Panc1 (cell line): ENCODE data around the gene TYRO3. TPM values are rescaled to one million over a fixed set of nuclear protein-coding genes. Genes with fewer than 3 reads are reported as not detected.

Experiments
- ATAC-seq: fragments of 200-7000 bp; cut with Tn5 transposase; 2 replicates; pipeline ENCODE4 v1.9.1; 2020; ENCODE audit warnings: mild to moderate bottlenecking, moderate library complexity
- BruUV-seq: library from RNA; stranded (reverse); fragments of 400-500 nt; replicated peaks from 2 replicates; lab custom pipeline; 2021; lab: Mats Ljungman, UMichigan
- CTCF ChIA-PET: fragments of 300-600 bp; sonication (Branson Sonifier 250); formaldehyde crosslinking; loops from one replicate; lab custom pipeline; 2022; ENCODE audit warnings: antibody characterized with exemption; lab: Charles Lee
- POLR2A ChIA-PET: fragments of 300-600 bp; sonication (Branson Sonifier 250); formaldehyde crosslinking; loops from one replicate; lab custom pipeline; 2022; ENCODE audit warnings: antibody characterized with exemption; lab: Charles Lee
- DNase-seq: peaks from one replicate; pipeline ENCODE4 v3.0.0-alpha.2; 2010; ENCODE audit warnings: low read depth, low spot score
- H3K27ac ChIP-seq: 2 replicates; pipeline ENCODE4 v1.5.1; 2011; ENCODE audit warnings: mild to moderate bottlenecking, low read length, inconsistent platforms
- H3K27me3 ChIP-seq: fragments of 200-500 bp; sonication (Bioruptor generic); 2 replicates; pipeline ENCODE4 v1.6.0; 2014; ENCODE audit warnings: low read length, inconsistent platforms; ENCODE audit not compliant: control insufficient read depth, insufficient read depth
- H3K36me3 ChIP-seq: fragments of 200-500 bp; sonication (Bioruptor generic); 2 replicates; pipeline ENCODE4 v1.5.1; 2014; ENCODE audit warnings: inconsistent platforms, mild to moderate bottlenecking, low read length, moderate library complexity; ENCODE audit not compliant: control insufficient read depth, insufficient read depth
- H3K4me1 ChIP-seq: 2 replicates; pipeline ENCODE4 v1.5.1; 2011; ENCODE audit warnings: inconsistent platforms, mild to moderate bottlenecking, low read length, moderate library complexity; ENCODE audit not compliant: control insufficient read depth, insufficient read depth
- H3K4me3 ChIP-seq, 2 experiments: 2 replicates each; pipeline ENCODE4 v1.5.1; 2011 to 2012; ENCODE audit warnings: low read depth in 2 of 2, low read length in 2 of 2, mild to moderate bottlenecking in 2 of 2, inconsistent platforms in 1 of 2, moderate library complexity in 1 of 2
- H3K9me3 ChIP-seq: fragments of 200-500 bp; sonication (Bioruptor generic); 2 replicates; pipeline ENCODE4 v1.5.1; 2014; ENCODE audit warnings: low read depth, mild to moderate bottlenecking, inconsistent platforms, low read length, moderate library complexity; ENCODE audit not compliant: control insufficient read depth, insufficient read depth
- CTCF ChIP-seq: fragments of 450-650 bp; IDR thresholded peaks from 2 replicates; pipeline ENCODE4 v1.5.1; 2017; ENCODE audit warnings: mild to moderate bottlenecking
- POLR2AphosphoS5 ChIP-seq: IDR thresholded peaks from 2 replicates; pipeline ENCODE4 v1.6.1; 2012; ENCODE audit warnings: mild to moderate bottlenecking, low read depth, low read length, moderate library complexity
- REST ChIP-seq, 2 experiments: IDR thresholded peaks; 2 replicates each; pipeline ENCODE4 v1.6.1; 2011 to 2012; ENCODE audit warnings: low read depth in 2 of 2, control low read depth in 1 of 2, low read length in 1 of 2, mild to moderate bottlenecking in 1 of 2, moderate library complexity in 1 of 2; ENCODE audit not compliant: insufficient read depth in 1 of 2
- SIN3A ChIP-seq: IDR thresholded peaks from 2 replicates; pipeline ENCODE4 v1.6.1; 2012; ENCODE audit warnings: low read depth, mild to moderate bottlenecking, low read length, moderate library complexity, borderline replicate concordance; ENCODE audit not compliant: insufficient read depth
- TCF7L2 ChIP-seq: IDR thresholded peaks from 2 replicates; pipeline ENCODE4 v1.6.1; 2011; ENCODE audit warnings: mild to moderate bottlenecking, low read depth, low read length, inconsistent platforms
- in situ Hi-C: cut with HindIII; loops from 2 replicates; pipeline ENCODE4 v1.10.0; 2016; ENCODE audit warnings: low sequenced_read_pairs, low pct_unique_long_range_greater_than_20kb
- intact Hi-C: fragments of 100-400 bp; cut with micrococcal nuclease; formaldehyde crosslinking; loops from one replicate; pipeline ENCODE4 v1.10.0; 2022; ENCODE audit not compliant: unreplicated experiment
- total RNA-seq: library from RNA; stranded (reverse); gene quantifications from one replicate; pipeline ENCODE4 v1.2.1, GENCODE V29; 2021; ENCODE audit not compliant: unreplicated experiment

The TYRO3 gene
- total RNA-seq, 1 experiment from 2014 or later, result 41.7 TPM

GRCh38 chr15:41562784-41563198 lies 3.8 kb downstream of the TYRO3 start:
- no TSS peak for BruUV-seq
- Histone ChIP-seq H3K27me3 (no peaks in the 10 kb centered on the region), H3K27ac (no peak overlapping the region), H3K9me3 (no peaks in the 10 kb centered on the region), H3K4me1 (peaks cover 15% of the 10 kb centered on the region), H3K4me3 (no peak overlapping the region), H3K36me3 (no peaks in the 10 kb centered on the region)
- ChIA-PET CTCF (no interaction called here), POLR2A (interaction anchor here (0.6 kb wide), 1 partner anchor 97 kb away, joined by 6 read pairs; no protein-coding TSS in a partner anchor)
- in situ Hi-C loops, result no loop called here
- no peak for DNase-seq
- no peak for ATAC-seq
- TF ChIP-seq TCF7L2 (no peak), REST (IDR thresholded peaks at IDR 0.05; ENCODE audit: insufficient read depth in 1 of 2, low read depth in 2 of 2, low read length in 1 of 2) (no peak), POLR2AphosphoS5 (no peak), CTCF (no peak), SIN3A (no peak)
- intact Hi-C loops, result no loop called here

- TF ChIP-seq TCF7L2, result no peak
- TF ChIP-seq REST (IDR thresholded peaks at IDR 0.05; ENCODE audit: insufficient read depth in 1 of 2, low read depth in 2 of 2, low read length in 1 of 2), result peak in 1 of 2 experiments; percentile 37; a peak in 1 of 4 replicates
- TF ChIP-seq SIN3A, result no peak
- H3K36me3 ChIP-seq, result no peaks in the 10 kb centered on the region
- intact Hi-C loops, result no loop called here
- H3K27ac ChIP-seq, result no peak overlapping the region
- in situ Hi-C loops, result no loop called here
- no TSS peak for BruUV-seq
- H3K4me3 ChIP-seq, result no peak overlapping the region
- DNase-seq (no peak), ATAC-seq (peak; percentile 36)
- H3K9me3 ChIP-seq, result no peaks in the 10 kb centered on the region
- ChIA-PET CTCF (no interaction called here), POLR2A (interaction anchor here (0.6 kb wide), 1 partner anchor 402 kb away, joined by 3 read pairs; no protein-coding TSS in a partner anchor)
- peaks cover 20% of the 10 kb centered on the region for H3K4me1 ChIP-seq
- no peaks in the 10 kb centered on the region for H3K27me3 ChIP-seq
Measured at GRCh38 chr15:41564286-41564959, 5.4 kb downstream of the TYRO3 start.
